Smooth muscle cell (in vitro differentiated cells): ENCODE results near the gene KATNB1. TPM values are rescaled to one million over a fixed set of nuclear protein-coding genes. Genes with fewer than 3 reads are reported as not detected.

Experiments
- DNase-seq: peaks from one replicate; lab custom pipeline; 2025; ENCODE audit not compliant: unreplicated experiment; lab: John Stamatoyannopoulos, UW
- H2AFZ ChIP-seq: fragments of 200-600 bp; sonication (generic); 2 replicates; pipeline ENCODE4 v1.6.0; 2016; ENCODE audit warnings: antibody characterized with exemption, low read depth, mild to moderate bottlenecking
- H3F3A ChIP-seq: fragments of 200-600 bp; sonication (generic); 2 replicates; pipeline ENCODE4 v1.6.0; 2017; ENCODE audit warnings: antibody characterized with exemption, low read depth
- H3K27ac ChIP-seq: fragments of 200-600 bp; sonication (generic); 2 replicates; pipeline ENCODE4 v1.5.1; 2016; ENCODE audit warnings: low read depth, mild to moderate bottlenecking
- H3K27me3 ChIP-seq: fragments of 200-600 bp; sonication (generic); 2 replicates; pipeline ENCODE4 v1.6.1; 2016; ENCODE audit warnings: low read depth, mild to moderate bottlenecking
- H3K36me3 ChIP-seq: fragments of 200-600 bp; sonication (generic); 2 replicates; pipeline ENCODE4 v1.5.1; 2016; ENCODE audit warnings: low read depth
- H3K4me1 ChIP-seq: fragments of 200-600 bp; sonication (generic); 2 replicates; pipeline ENCODE4 v1.5.1; 2016; ENCODE audit warnings: low read depth
- H3K4me2 ChIP-seq: fragments of 200-600 bp; sonication (generic); 2 replicates; pipeline ENCODE4 v1.6.0; 2016; ENCODE audit warnings: mild to moderate bottlenecking
- H3K4me3 ChIP-seq: fragments of 200-600 bp; sonication (generic); 2 replicates; pipeline ENCODE4 v1.5.1; 2016; ENCODE audit warnings: mild to moderate bottlenecking
- H3K79me2 ChIP-seq: fragments of 200-600 bp; sonication (generic); 2 replicates; pipeline ENCODE4 v1.6.0; 2016; ENCODE audit warnings: low read depth, mild to moderate bottlenecking
- H3K9ac ChIP-seq: fragments of 200-600 bp; sonication (generic); 2 replicates; pipeline ENCODE4 v1.6.0; 2016; ENCODE audit warnings: low read depth
- H3K9me3 ChIP-seq: fragments of 200-600 bp; sonication (generic); replicated peaks from 2 replicates; pipeline ENCODE4 v1.5.1; 2016; ENCODE audit warnings: low read depth
- H4K20me1 ChIP-seq: fragments of 200-600 bp; sonication (generic); 2 replicates; pipeline ENCODE4 v1.6.0; 2016; ENCODE audit warnings: low read depth
- CTCF ChIP-seq: fragments of 200-600 bp; sonication (generic); IDR thresholded peaks from 2 replicates; pipeline ENCODE4 v1.5.1; 2017; ENCODE audit warnings: borderline replicate concordance, mild to moderate bottlenecking, antibody characterized with exemption; ENCODE audit not compliant: insufficient read depth, poor library complexity, severe bottlenecking
- WGBS: methylation state at CpG from one replicate; pipeline ENCODE4 v1.1.7; 2016; ENCODE audit warnings: low lambda C conversion rate; 5-methylcytosine and 5-hydroxymethylcytosine counted together
- polyA plus RNA-seq: library from polyadenylated mRNA; unstranded; fragments of >200 nt; fragmentation: Nextera tagmentation; extraction: Ambion mirVana; gene quantifications from 2 replicates; pipeline ENCODE4 v1.2.1, GENCODE V29; 2016
- total RNA-seq: library from RNA; depleted of rRNA; stranded (reverse); fragments of >200 nt; gene quantifications from 2 replicates; pipeline ENCODE4 v1.2.3, GENCODE V29; 2014

Gene KATNB1
- total and polyA plus RNA-seq, 2 experiments from 2014 or later = 11.9 to 23.6 TPM

GRCh38 chr16:57800200-57801097 is 64.9 kb downstream of the KATNB1 start:
- no peak overlapping the region for H3K9ac ChIP-seq
- peaks cover 6% of the 10 kb centered on the region for H3F3A ChIP-seq
- WGBS = 43% methylated on average over 12 of the region's 12 CpGs
- H3K4me3 ChIP-seq = peak overlapping the region; percentile 75
- H2AFZ ChIP-seq = no peak overlapping the region
- peak overlapping the region; percentile 97 for H3K4me2 ChIP-seq
- DNase-seq = no peak
- no peaks in the 10 kb centered on the region for H3K27me3 ChIP-seq
- peaks cover 56% of the 10 kb centered on the region for H4K20me1 ChIP-seq
- H3K27ac ChIP-seq = peak overlapping the region; percentile 93
- H3K4me1 ChIP-seq = peaks cover 45% of the 10 kb centered on the region
- H3K9me3 ChIP-seq = no peaks in the 10 kb centered on the region
- H3K36me3 ChIP-seq = no peaks in the 10 kb centered on the region
- H3K79me2 ChIP-seq = peaks cover 43% of the 10 kb centered on the region
- TF ChIP-seq CTCF = no peak

- peak overlapping the region; percentile 78 for H2AFZ ChIP-seq
- peaks cover 39% of the 10 kb centered on the region for H3K79me2 ChIP-seq
These were observed 65.7 kb downstream of the KATNB1 start for GRCh38 chr16:57801098-57801808.

GRCh38 chr16:57801809-57802340 is 66.3 kb downstream of the KATNB1 start:
- H3K4me2 ChIP-seq = peak overlapping the region; percentile 97
- TF ChIP-seq CTCF = no peak
- no peak for DNase-seq
- H3K27ac ChIP-seq = peak overlapping the region; percentile 93
- no peaks in the 10 kb centered on the region for H3K36me3 ChIP-seq
- H3K4me1 ChIP-seq = peaks cover 45% of the 10 kb centered on the region
- H3K27me3 ChIP-seq = no peaks in the 10 kb centered on the region
- H3K79me2 ChIP-seq = peaks cover 32% of the 10 kb centered on the region
- peaks cover 44% of the 10 kb centered on the region for H4K20me1 ChIP-seq
- peaks cover 6% of the 10 kb centered on the region for H3F3A ChIP-seq
- peak overlapping the region; percentile 78 for H2AFZ ChIP-seq
- H3K9ac ChIP-seq = peak overlapping the region; percentile 95
- WGBS = 1% methylated on average over 27 of the region's 45 CpGs
- H3K9me3 ChIP-seq = no peaks in the 10 kb centered on the region
- peak overlapping the region; percentile 75 for H3K4me3 ChIP-seq

More at GRCh38 chr16:57801098-57801808, 65.7 kb downstream of the KATNB1 start:
- DNase-seq = no peak
- Histone ChIP-seq H3K4me2 (peak overlapping the region; percentile 97), H3K27me3 (no peaks in the 10 kb centered on the region), H3K27ac (peak overlapping the region; percentile 93), H3F3A (peaks cover 6% of the 10 kb centered on the region), H3K4me1 (peaks cover 45% of the 10 kb centered on the region), H3K9ac (peak overlapping the region; percentile 95), H4K20me1 (peaks cover 50% of the 10 kb centered on the region), H3K4me3 (peak overlapping the region; percentile 75), H3K9me3 (no peaks in the 10 kb centered on the region), H3K36me3 (no peaks in the 10 kb centered on the region)
- 10% methylated on average over 5 of the region's 5 CpGs for WGBS
- no peak for TF ChIP-seq CTCF
